H1 (cell line): Measurements from ENCODE around the gene TFB2M. TPM values are rescaled to one million over a fixed set of nuclear protein-coding genes. Genes with fewer than 3 reads are reported as not detected.

ENCODE experiments used
- CTCF ChIA-PET: fragments of 300-600 bp; sonication (Branson Sonifier 250); formaldehyde crosslinking; loops from one replicate; lab custom pipeline; 2021; ENCODE audit not compliant: partially characterized antibody; lab: Charles Lee
- POLR2A ChIA-PET: fragments of 300-600 bp; sonication (Branson Sonifier 250); formaldehyde crosslinking; loops from one replicate; lab custom pipeline; 2021; ENCODE audit warnings: inconsistent platforms; ENCODE audit not compliant: partially characterized antibody; lab: Charles Lee
- DNase-seq, 2 experiments: peaks; one replicate each; pipeline versions ENCODE4 v3.0.0 to v3.0.0-alpha.2; 2010 to 2022; ENCODE audit warnings: low spot score in 2 of 2, low read depth in 1 of 2, mixed read lengths in 1 of 2
- FAIRE-seq: peaks from 2 replicates; lab custom pipeline; 2011; peaks lifted over from hg19 to GRCh38; lab: Jason Lieb, UNC
- H2AFZ ChIP-seq: 2 replicates; pipeline ENCODE4 v1.8.1; 2012; ENCODE audit warnings: low read length, inconsistent platforms
- H2AK5ac ChIP-seq: 2 replicates; pipeline ENCODE4 v1.6.1; 2013; ENCODE audit warnings: low read depth, low read length
- H2BK120ac ChIP-seq: replicated peaks from 2 replicates; pipeline ENCODE3; 2013; ENCODE audit warnings: low read depth, low read length, inconsistent platforms
- H2BK12ac ChIP-seq: 2 replicates; pipeline ENCODE4 v1.6.1; 2013; ENCODE audit warnings: low read depth, low read length
- H2BK15ac ChIP-seq: 2 replicates; pipeline ENCODE4 v1.6.1; 2013; ENCODE audit warnings: low read length
- H2BK20ac ChIP-seq: 2 replicates; pipeline ENCODE4 v1.6.1; 2013; ENCODE audit warnings: low read length
- H2BK5ac ChIP-seq: 2 replicates; pipeline ENCODE4 v1.6.1; 2013; ENCODE audit warnings: low read depth, low read length
- H3K14ac ChIP-seq: 2 replicates; pipeline ENCODE4 v1.6.1; 2013; ENCODE audit warnings: inconsistent platforms; ENCODE audit not compliant: insufficient read length
- H3K18ac ChIP-seq: 2 replicates; pipeline ENCODE4 v1.6.1; 2013; ENCODE audit warnings: low read length; ENCODE audit errors: extremely low read depth
- H3K23ac ChIP-seq: 2 replicates; pipeline ENCODE4 v1.6.1; 2013; ENCODE audit warnings: inconsistent platforms; ENCODE audit not compliant: insufficient read length
- H3K23me2 ChIP-seq: 2 replicates; pipeline ENCODE4 v1.6.1; 2013; ENCODE audit warnings: low read depth, low read length
- H3K27ac ChIP-seq: 2 replicates; pipeline ENCODE4 v1.6.1; 2011; ENCODE audit warnings: low read depth, low read length, inconsistent platforms
- H3K27me3 ChIP-seq, 4 experiments: replicated peaks in 1 of 4; 1 replicate in 1 of 4; 2 replicates in 3 of 4; pipeline versions ENCODE4 v1.6.1 to v1.8.1; 2011 to 2013; ENCODE audit warnings: low read length in 3 of 4, mild to moderate bottlenecking in 3 of 4, inconsistent platforms in 2 of 4, mixed read lengths in 2 of 4, moderate library complexity in 1 of 4; ENCODE audit not compliant: control insufficient read depth in 3 of 4, insufficient read depth in 3 of 4; ENCODE audit errors: extremely low read depth in 1 of 4
- H3K36me3 ChIP-seq, 4 experiments: 2 replicates each; pipeline versions ENCODE4 v1.6.1 to v1.8.1; 2011 to 2013; ENCODE audit warnings: mild to moderate bottlenecking in 4 of 4, low read length in 3 of 4, moderate library complexity in 2 of 4, control low read depth in 1 of 4, inconsistent platforms in 1 of 4; ENCODE audit not compliant: insufficient read depth in 4 of 4, control insufficient read depth in 2 of 4
- H3K4ac ChIP-seq: replicated peaks from 2 replicates; pipeline ENCODE3; 2013; ENCODE audit warnings: low read length, low read depth, mixed read lengths, inconsistent platforms; ENCODE audit not compliant: insufficient read length
- H3K4me1 ChIP-seq, 4 experiments: replicated peaks in 1 of 4; 1 replicate in 1 of 4; 2 replicates in 3 of 4; pipeline versions ENCODE4 v1.6.1 to v1.8.1; 2011 to 2013; ENCODE audit warnings: low read length in 3 of 4, inconsistent platforms in 2 of 4, mixed read lengths in 1 of 4; ENCODE audit not compliant: insufficient read depth in 4 of 4, control insufficient read depth in 3 of 4
- H3K4me2 ChIP-seq, 2 experiments: 2 replicates each; pipeline versions ENCODE4 v1.6.1 to v1.8.1; 2011 to 2013; ENCODE audit warnings: low read depth in 2 of 2, low read length in 2 of 2, control low read depth in 1 of 2, inconsistent platforms in 1 of 2, mild to moderate bottlenecking in 1 of 2; ENCODE audit not compliant: insufficient read depth in 1 of 2
- H3K4me3 ChIP-seq, 4 experiments: fragments of 200-600, 300-600 bp in 1 of 4; sonication (generic), shearing (Covaris generic), sonication (Bioruptor Twin) in 1 of 4; 2 replicates each; pipeline versions ENCODE4 v1.5.1 to v1.8.1; 2011 to 2016; ENCODE audit warnings: low read length in 4 of 4, low read depth in 3 of 4, control low read depth in 2 of 4, inconsistent platforms in 2 of 4, mild to moderate bottlenecking in 2 of 4, mixed read lengths in 1 of 4, moderate library complexity in 1 of 4; ENCODE audit not compliant: insufficient read depth in 2 of 4; ENCODE audit errors: extremely low read depth in 1 of 4
- H3K56ac ChIP-seq: replicated peaks from 2 replicates; pipeline ENCODE3; 2013; ENCODE audit warnings: low read depth, mild to moderate bottlenecking, mixed read lengths, low read length, inconsistent platforms; ENCODE audit not compliant: insufficient read length
- H3K79me1 ChIP-seq: 2 replicates; pipeline ENCODE4 v1.6.1; 2013; ENCODE audit warnings: low read depth, low read length, control low read depth
- H3K79me2 ChIP-seq, 2 experiments: 2 replicates each; pipeline versions ENCODE4 v1.6.1 to v1.8.1; 2012 to 2013; ENCODE audit warnings: low read length in 2 of 2, mild to moderate bottlenecking in 2 of 2, inconsistent platforms in 1 of 2; ENCODE audit not compliant: insufficient read depth in 2 of 2, control insufficient read depth in 1 of 2
- H3K9ac ChIP-seq, 4 experiments: replicated peaks in 1 of 4; 1 replicate in 1 of 4; 2 replicates in 3 of 4; pipeline versions ENCODE4 v1.6.1 to v1.8.1; 2011 to 2013; ENCODE audit warnings: low read depth in 3 of 4, low read length in 3 of 4, control low read depth in 2 of 4, mild to moderate bottlenecking in 2 of 4, moderate library complexity in 2 of 4, inconsistent platforms in 1 of 4; ENCODE audit errors: extremely low read depth in 1 of 4
- H3K9me3 ChIP-seq, 2 experiments: 2 replicates each; pipeline versions ENCODE4 v1.6.1 to v1.8.1; 2012 to 2013; ENCODE audit warnings: mild to moderate bottlenecking in 2 of 2, moderate library complexity in 2 of 2, control low read depth in 1 of 2, inconsistent platforms in 1 of 2, low read depth in 1 of 2, low read length in 1 of 2, mixed read lengths in 1 of 2; ENCODE audit not compliant: insufficient read depth in 2 of 2
- H4K20me1 ChIP-seq, 2 experiments: replicated peaks in 1 of 2; 2 replicates each; pipeline versions ENCODE3 to v1.8.1; 2011 to 2013; ENCODE audit warnings: inconsistent platforms in 2 of 2, low read length in 2 of 2, mild to moderate bottlenecking in 1 of 2; ENCODE audit not compliant: insufficient read depth in 2 of 2, control insufficient read depth in 1 of 2
- H4K5ac ChIP-seq: 2 replicates; pipeline ENCODE4 v1.6.1; 2013; ENCODE audit warnings: low read length, low read depth, mixed read lengths, inconsistent platforms; ENCODE audit not compliant: insufficient read length
- H4K8ac ChIP-seq: 2 replicates; pipeline ENCODE4 v1.8.0; 2013; ENCODE audit warnings: mild to moderate bottlenecking, moderate library complexity, low read length, inconsistent platforms; ENCODE audit not compliant: insufficient read depth; ENCODE audit errors: extremely low read depth
- H4K91ac ChIP-seq: replicated peaks from 2 replicates; pipeline ENCODE3; 2013; ENCODE audit warnings: low read length, mixed read lengths, inconsistent platforms; ENCODE audit not compliant: insufficient read length
- ASH2L ChIP-seq: fragments of 200-600, 300-600 bp; sonication (generic); IDR thresholded peaks from one replicate; pipeline ENCODE4 v1.7.1; 2017; ENCODE audit warnings: low read length
- CREB1 ChIP-seq: IDR thresholded peaks from 2 replicates; pipeline ENCODE4 v1.6.1; 2012; ENCODE audit warnings: inconsistent platforms
- EP300 ChIP-seq, 2 experiments: IDR thresholded peaks; 1 replicate in 1 of 2; 2 replicates in 1 of 2; pipeline ENCODE4 v1.6.1; 2011 to 2012; ENCODE audit warnings: low read depth in 2 of 2, low read length in 2 of 2, mild to moderate bottlenecking in 2 of 2, borderline replicate concordance in 1 of 2, inconsistent platforms in 1 of 2, moderate library complexity in 1 of 2
- EZH2 ChIP-seq: fragments of 200-600 bp; sonication (generic); IDR thresholded peaks from 2 replicates; pipeline ENCODE4 v1.7.1; 2012; ENCODE audit warnings: low read depth, mild to moderate bottlenecking, moderate library complexity, low read length, inconsistent platforms; ENCODE audit not compliant: severe bottlenecking
- HDAC2 ChIP-seq, 2 experiments: fragments of 300-600 bp in 1 of 2; sonication (generic) in 1 of 2; IDR thresholded peaks; 2 replicates each; pipeline ENCODE4 v1.6.1; 2011 to 2012; ENCODE audit warnings: low read depth in 2 of 2, low read length in 2 of 2, mild to moderate bottlenecking in 2 of 2, moderate library complexity in 2 of 2, borderline replicate concordance in 1 of 2, inconsistent platforms in 1 of 2
- HDAC6 ChIP-seq: IDR thresholded peaks from one replicate; pipeline ENCODE4 v1.7.1; 2012; ENCODE audit warnings: low read depth, mild to moderate bottlenecking, inconsistent platforms, low read length, moderate library complexity
- JUND ChIP-seq: IDR thresholded peaks from 2 replicates; pipeline ENCODE4 v1.6.1; 2011; ENCODE audit warnings: mild to moderate bottlenecking, improper control_type of control experiment, low read length
- KDM1A ChIP-seq: fragments of 200-600, 300-600 bp; sonication (generic); IDR thresholded peaks from 2 replicates; pipeline ENCODE4 v1.7.1; 2016; ENCODE audit warnings: mild to moderate bottlenecking, low read length, borderline replicate concordance
- POU5F1 ChIP-seq: IDR thresholded peaks from 2 replicates; pipeline ENCODE4 v1.6.1; 2011; ENCODE audit warnings: low read depth, mild to moderate bottlenecking, low read length, moderate library complexity
- RAD21 ChIP-seq, 2 experiments: IDR thresholded peaks in 1 of 2; conservative IDR thresholded peaks in 1 of 2; 2 replicates each; pipeline ENCODE4 v1.6.1; 2011; ENCODE audit warnings: low read depth in 2 of 2, low read length in 2 of 2, improper control_type of control experiment in 1 of 2, inconsistent platforms in 1 of 2, mild to moderate bottlenecking in 1 of 2, moderate library complexity in 1 of 2
- RFX5 ChIP-seq: IDR thresholded peaks from 2 replicates; pipeline ENCODE4 v1.6.1; 2011; ENCODE audit warnings: low read depth, low read length, improper control_type of control experiment, borderline replicate concordance
- YY1 ChIP-seq: IDR thresholded peaks from 2 replicates; pipeline ENCODE4 v1.6.1; 2011; ENCODE audit warnings: low read depth, mild to moderate bottlenecking, low read length
- WGBS, 2 experiments: shearing (Covaris generic) in 1 of 2; methylation state at CpG; one replicate each; pipeline versions ENCODE4 v1.1.6 to v1.1.7; 2013 to 2015; ENCODE audit warnings: low lambda C conversion rate in 2 of 2, mixed read lengths in 2 of 2, inconsistent platforms in 1 of 2, low coverage in 1 of 2, missing lambda C conversion rate in 1 of 2; ENCODE audit not compliant: insufficient replicate concordance in 2 of 2, insufficient coverage in 1 of 2, insufficient read length in 1 of 2; ENCODE audit errors: extremely low coverage in 1 of 2, missing lambda C conversion rate in 1 of 2; 5-methylcytosine and 5-hydroxymethylcytosine counted together
- polyA plus RNA-seq, 7 experiments: library from polyadenylated mRNA; depleted of rRNA in 3 of 7; stranded (reverse) in 5 of 7; unstranded in 2 of 7; fragments of >200 nt in 5 of 7; fragments of 200-250 nt in 2 of 7; gene quantifications; 1 replicate in 5 of 7; 2 replicates in 1 of 7; 4 replicates in 1 of 7; pipeline versions ENCODE4 v1.2.1 to v1.2.3, GENCODE V29; 2011 to 2013; ENCODE audit warnings: missing spikeins in 2 of 7, mixed read lengths in 2 of 7
- total RNA-seq: library from RNA; stranded (reverse); fragmentation: NEBNext Ultra II Directional; extraction: Animal tissue kit (Norgen Biotek cat#: 25700); gene quantifications from 2 replicates; pipeline ENCODE4 v1.2.1, GENCODE V29; 2021
- TF ChIP-seq, protein P1 (sequence below): IDR thresholded peaks from 2 replicates; pipeline ENCODE4 v1.6.1; 2011; ENCODE audit warnings: low read length, improper control_type of control experiment

The TFB2M gene
- total and polyA plus RNA-seq, 2 of the 8 experiments (the other 6 are each of a cell fraction or from before 2014, with no cell fraction given) = 10.4 to 22.0 TPM

DNA sequence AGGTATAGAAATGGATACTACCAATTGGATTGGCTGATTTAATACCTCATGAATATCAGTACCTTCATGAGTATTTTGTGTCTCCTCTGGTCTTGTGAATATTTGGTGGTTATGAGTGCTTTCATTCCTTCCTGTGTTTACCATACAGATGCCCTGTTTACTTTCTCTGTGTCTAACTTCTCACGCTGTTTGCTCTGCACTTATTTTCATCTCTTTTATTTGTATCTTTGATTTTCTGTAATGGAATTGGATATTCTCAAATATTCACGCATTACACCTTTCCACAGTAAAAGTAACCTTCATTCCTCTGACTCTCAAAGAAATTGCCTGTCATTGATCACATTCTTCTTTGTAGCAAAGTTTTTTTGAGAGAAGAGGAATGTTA, 17.0 kb upstream of the TFB2M start:
- Histone ChIP-seq H3K18ac (no peak overlapping the region), H4K8ac (no peak overlapping the region), H3K23ac (no peak overlapping the region), H2BK12ac (no peak overlapping the region), H3K27me3 (no peaks in the 10 kb centered on the region), H3K4me2 (no peak overlapping the region), H3K27ac (no peak overlapping the region), H3K4me1 (no peaks in the 10 kb centered on the region), H2BK15ac (no peak overlapping the region), H4K91ac (no peak overlapping the region), H3K14ac (no peak overlapping the region), H3K56ac (no peak overlapping the region), H3K4me3 (no peak overlapping the region), H3K23me2 (no peaks in the 10 kb centered on the region), H3K36me3 (no peaks in the 10 kb centered on the region), H3K79me2 (peaks cover 0 to 21% of the 10 kb centered on the region in 2 experiments; a peak in 2 of 4 replicates), H2AK5ac (no peak overlapping the region), H2BK120ac (no peak overlapping the region), H4K20me1 (no peaks in the 10 kb centered on the region), H2BK20ac (no peak overlapping the region), H3K4ac (no peak overlapping the region), H3K9ac (no peak overlapping the region), H4K5ac (no peak overlapping the region), H3K9me3 (no peaks in the 10 kb centered on the region), H2BK5ac (no peak overlapping the region), H2AFZ (no peak overlapping the region), H3K79me1 (no peaks in the 10 kb centered on the region; the same call in 1 of the 2 replicates)
- POLR2A ChIA-PET = interaction anchor here (0.8 kb wide), 1 partner anchor 141 kb away, joined by 3 read pairs; the partner anchor contains the start of gene SCCPDH
- FAIRE-seq (no peak), DNase-seq (no peak)
- 85% methylated on average over 2 of the region's 2 CpGs; no CpG with 5 or more reads in 1 of the 2 experiments for WGBS, 2 experiments
- CTCF ChIA-PET = interaction anchor here (0.6 to 1.1 kb wide), 3 partner anchors 22 to 106 kb away, joined by 3 read pairs; no protein-coding TSS in a partner anchor
- TF ChIP-seq, protein P1, sequence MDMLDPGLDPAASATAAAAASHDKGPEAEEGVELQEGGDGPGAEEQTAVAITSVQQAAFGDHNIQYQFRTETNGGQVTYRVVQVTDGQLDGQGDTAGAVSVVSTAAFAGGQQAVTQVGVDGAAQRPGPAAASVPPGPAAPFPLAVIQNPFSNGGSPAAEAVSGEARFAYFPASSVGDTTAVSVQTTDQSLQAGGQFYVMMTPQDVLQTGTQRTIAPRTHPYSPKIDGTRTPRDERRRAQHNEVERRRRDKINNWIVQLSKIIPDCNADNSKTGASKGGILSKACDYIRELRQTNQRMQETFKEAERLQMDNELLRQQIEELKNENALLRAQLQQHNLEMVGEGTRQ = no peak
- TF ChIP-seq EP300 (IDR thresholded peaks at IDR 0.05; ENCODE audit: borderline replicate concordance in 1 of 2, low read depth in 2 of 2, low read length in 2 of 2) = no peak
- no peak for TF ChIP-seq EZH2
- TF ChIP-seq CREB1 = no peak
- TF ChIP-seq HDAC6 = no peak
- TF ChIP-seq ASH2L = no peak
- no peak for TF ChIP-seq KDM1A
- TF ChIP-seq POU5F1 = no peak
- TF ChIP-seq RFX5 = no peak
- no peak for TF ChIP-seq YY1
- no peak for TF ChIP-seq RAD21 (IDR thresholded peaks at IDR 0.05 in 1 of 2, conservative IDR thresholded peaks at IDR 0.05 in 1 of 2; ENCODE audit: low read depth in 2 of 2, low read length in 2 of 2)
- TF ChIP-seq HDAC2 (IDR thresholded peaks at IDR 0.05; ENCODE audit: borderline replicate concordance in 1 of 2, low read depth in 2 of 2, low read length in 2 of 2) = no peak
- TF ChIP-seq JUND = no peak
